ENCODE data around the gene CHKB. TPM values are rescaled to one million over a fixed set of nuclear protein-coding genes. Genes with fewer than 3 reads are reported as not detected.

CHKB gene
- total and polyA plus RNA-seq, 2 donors (not counting 1 experiment from before 2014, with no cell fraction given), result 21.9 to 22.8 TPM

GRCh38 chr22:50531962-50532674 lies 50.5 kb downstream of the CHKB start:
- peak; percentile 54 to 58 for DNase-seq (ENCODE audit: low read depth in 2 of 2)
- TF ChIP-seq EZH2 (IDR thresholded peaks at IDR 0.05; ENCODE audit: low read length, missing control alignments) (no peak), CTCF (conservative IDR thresholded peaks at IDR 0.05 in 1 of 2, IDR thresholded peaks at IDR 0.05 in 1 of 2; ENCODE audit: low read depth in 1 of 2, low read length in 2 of 2) (no peak)
- peak overlapping the region; percentile 71 for H3K4me2 ChIP-seq (ENCODE audit: extremely low read depth, insufficient read depth, low read length)
- no peaks in the 10 kb centered on the region for H4K20me1 ChIP-seq (ENCODE audit: control insufficient read depth, extremely low read depth, insufficient read depth, low read length)
- H2AFZ ChIP-seq (ENCODE audit: low read length), result no peak overlapping the region
- H3K79me2 ChIP-seq (ENCODE audit: control insufficient read depth, insufficient read depth, low read length), result no peaks in the 10 kb centered on the region
- peak overlapping the region in 3 of 4 experiments; percentile 28 to 60 (median 28) for H3K4me3 ChIP-seq (replicated peaks in 1 of 4; ENCODE audit: control extremely low read depth in 1 of 4, insufficient read depth in 1 of 4, low read depth in 3 of 4, low read length in 4 of 4)
- no peak overlapping the region for H3K27ac ChIP-seq (ENCODE audit: insufficient read depth, low read length)
- peaks cover 10% of the 10 kb centered on the region for H3K4me1 ChIP-seq (ENCODE audit: control insufficient read depth, extremely low read depth, insufficient read depth, low read length)
- H3K27me3 ChIP-seq (ENCODE audit: control insufficient read depth, insufficient read depth, low read length), result peaks cover 11% of the 10 kb centered on the region
- no peaks in the 10 kb centered on the region for H3K9me3 ChIP-seq (ENCODE audit: control insufficient read depth, insufficient read depth, low read depth, low read length)
- H3K36me3 ChIP-seq (ENCODE audit: control insufficient read depth, insufficient read depth, low read length), result no peaks in the 10 kb centered on the region
- peak overlapping the region; percentile 65 for H3K9ac ChIP-seq (ENCODE audit: insufficient read depth, low read length)

DNA sequence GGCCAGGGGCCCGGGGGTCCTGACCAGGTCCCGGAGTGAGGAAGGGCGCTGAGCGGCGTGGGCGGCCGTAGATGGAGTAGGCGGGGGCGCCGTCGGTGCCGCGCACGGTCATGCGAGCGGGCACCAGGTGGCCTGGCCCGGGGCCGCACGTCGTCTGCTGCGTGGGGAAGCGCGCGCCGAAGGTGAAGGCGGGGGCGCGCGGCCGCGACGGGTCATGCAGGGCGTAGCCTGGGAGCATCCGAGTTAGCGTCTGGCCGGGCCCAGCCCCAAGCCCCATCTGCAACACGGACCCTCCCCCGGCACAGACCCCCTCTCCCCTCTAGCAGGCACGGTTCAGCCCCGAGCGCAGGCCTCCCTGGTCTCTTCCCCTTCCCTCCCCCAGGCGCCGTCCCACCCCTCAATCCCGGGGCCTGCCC lies 51.1 kb downstream of the CHKB start:
- H3K79me2 ChIP-seq (ENCODE audit: control insufficient read depth, insufficient read depth, low read length), result no peaks in the 10 kb centered on the region
- H3K27me3 ChIP-seq (ENCODE audit: control insufficient read depth, insufficient read depth, low read length), result peaks cover 11% of the 10 kb centered on the region
- H3K4me2 ChIP-seq (ENCODE audit: extremely low read depth, insufficient read depth, low read length), result peak overlapping the region; percentile 71
- peaks cover 14% of the 10 kb centered on the region for H3K4me1 ChIP-seq (ENCODE audit: control insufficient read depth, extremely low read depth, insufficient read depth, low read length)
- H3K27ac ChIP-seq (ENCODE audit: insufficient read depth, low read length), result no peak overlapping the region
- no peaks in the 10 kb centered on the region for H3K36me3 ChIP-seq (ENCODE audit: control insufficient read depth, insufficient read depth, low read length)
- TF ChIP-seq CTCF (conservative IDR thresholded peaks at IDR 0.05 in 1 of 2, IDR thresholded peaks at IDR 0.05 in 1 of 2; ENCODE audit: low read depth in 1 of 2, low read length in 2 of 2) (no peak), EZH2 (IDR thresholded peaks at IDR 0.05; ENCODE audit: low read length, missing control alignments) (peak; percentile 57)
- H2AFZ ChIP-seq (ENCODE audit: low read length), result no peak overlapping the region
- no peaks in the 10 kb centered on the region for H4K20me1 ChIP-seq (ENCODE audit: control insufficient read depth, extremely low read depth, insufficient read depth, low read length)
- H3K4me3 ChIP-seq (replicated peaks in 1 of 4; ENCODE audit: control extremely low read depth in 1 of 4, insufficient read depth in 1 of 4, low read depth in 3 of 4, low read length in 4 of 4), result peak overlapping the region in 3 of 4 experiments; percentile 28 to 61 (median 60)
- H3K9ac ChIP-seq (ENCODE audit: insufficient read depth, low read length), result peak overlapping the region; percentile 65
- no peaks in the 10 kb centered on the region for H3K9me3 ChIP-seq (ENCODE audit: control insufficient read depth, insufficient read depth, low read depth, low read length)
- no peak for DNase-seq (ENCODE audit: low read depth in 2 of 2)

DNA sequence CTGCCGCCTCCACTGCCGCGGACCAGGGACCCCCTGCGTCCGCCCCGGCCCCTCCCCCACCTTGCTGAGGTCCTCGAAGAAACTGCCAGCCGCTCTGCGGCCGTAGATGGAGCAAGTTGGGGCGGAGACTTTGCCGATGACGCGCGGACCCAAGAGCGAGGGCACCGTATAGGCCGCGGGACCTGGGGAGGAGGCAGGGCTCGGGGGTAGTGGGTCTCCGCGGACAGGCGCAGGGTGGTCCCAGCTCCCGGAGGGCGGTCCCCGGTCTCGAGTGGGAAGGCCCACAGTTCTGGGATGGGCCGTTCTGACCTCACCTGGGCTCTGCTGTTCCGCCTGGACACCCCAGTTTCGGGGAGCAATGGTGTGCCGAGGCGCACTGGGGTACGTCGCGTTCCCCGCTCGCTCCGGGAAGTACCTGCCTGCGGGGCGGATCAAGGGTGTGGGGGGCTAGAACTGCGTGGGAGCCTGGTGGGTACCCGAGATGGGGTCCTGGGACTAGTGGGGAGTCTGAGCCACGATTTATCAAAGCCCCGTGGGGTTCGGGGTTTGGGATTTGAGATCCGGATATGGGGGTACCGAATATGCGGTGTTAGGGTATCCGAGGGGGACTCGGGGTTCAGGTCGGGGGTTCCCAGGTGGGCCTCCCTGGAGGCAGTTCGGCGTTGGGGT lies 51.6 kb downstream of the CHKB start:
- no peaks in the 10 kb centered on the region for H3K9me3 ChIP-seq (ENCODE audit: control insufficient read depth, insufficient read depth, low read depth, low read length)
- H2AFZ ChIP-seq (ENCODE audit: low read length), result no peak overlapping the region
- H3K79me2 ChIP-seq (ENCODE audit: control insufficient read depth, insufficient read depth, low read length), result no peaks in the 10 kb centered on the region
- H3K4me2 ChIP-seq (ENCODE audit: extremely low read depth, insufficient read depth, low read length), result peak overlapping the region; percentile 58
- peaks cover 11% of the 10 kb centered on the region for H3K27me3 ChIP-seq (ENCODE audit: control insufficient read depth, insufficient read depth, low read length)
- H3K4me3 ChIP-seq (replicated peaks in 1 of 4; ENCODE audit: control extremely low read depth in 1 of 4, insufficient read depth in 1 of 4, low read depth in 3 of 4, low read length in 4 of 4), result peak overlapping the region; percentile 15 to 61 (median 42)
- peak; percentile 75 to 86 for DNase-seq (ENCODE audit: low read depth in 2 of 2)
- H4K20me1 ChIP-seq (ENCODE audit: control insufficient read depth, extremely low read depth, insufficient read depth, low read length), result no peaks in the 10 kb centered on the region
- H3K27ac ChIP-seq (ENCODE audit: insufficient read depth, low read length), result peak overlapping the region; percentile 20
- TF ChIP-seq CTCF (conservative IDR thresholded peaks at IDR 0.05 in 1 of 2, IDR thresholded peaks at IDR 0.05 in 1 of 2; ENCODE audit: low read depth in 1 of 2, low read length in 2 of 2) (no peak), EZH2 (IDR thresholded peaks at IDR 0.05; ENCODE audit: low read length, missing control alignments) (peak; percentile 75)
- peaks cover 14% of the 10 kb centered on the region for H3K4me1 ChIP-seq (ENCODE audit: control insufficient read depth, extremely low read depth, insufficient read depth, low read length)
- no peaks in the 10 kb centered on the region for H3K36me3 ChIP-seq (ENCODE audit: control insufficient read depth, insufficient read depth, low read length)
- H3K9ac ChIP-seq (ENCODE audit: insufficient read depth, low read length), result peak overlapping the region; percentile 65

All from fibroblast of lung (primary cell).